Peyer's patch (tissue), 4 donors: ENCODE data around the gene CRACR2A.

Experiments used
- CTCF ChIP-seq, 6 experiments: fragments of 450-650 bp in 4 of 6; fragments of 200-600 bp in 2 of 6; sonication (generic) in 1 of 6; IDR thresholded peaks; one replicate each; pipeline ENCODE4 v1.5.1; 2017 to 2019; ENCODE audit warnings: antibody characterized with exemption in 6 of 6, mild to moderate bottlenecking in 3 of 6, moderate library complexity in 1 of 6
- POLR2A ChIP-seq, 2 donors: fragments of 450-650 bp; IDR thresholded peaks; one replicate each; pipeline ENCODE4 v1.5.1; 2017; ENCODE audit warnings: antibody characterized with exemption in 2 of 2, mild to moderate bottlenecking in 2 of 2, moderate library complexity in 2 of 2

- TF ChIP-seq CTCF (IDR thresholded peaks at IDR 0.05), result no peak
- TF ChIP-seq POLR2A (IDR thresholded peaks at IDR 0.05), result peak in 1 of 2 donors; percentile 19
These were observed 706 bp downstream of the CRACR2A start for GRCh38 chr12:3752096-3752709.
